UCSD-AML1 (cell line): ENCODE results near the gene FANCM.
A peak's percentile ranks its signal among the peaks of the same experiment; 100 is the strongest.

ENCODE experiments used
- DNase-seq: peaks from one replicate; lab custom pipeline; 2025; ENCODE audit not compliant: unreplicated experiment; lab: John Stamatoyannopoulos, UW

Gene FANCM, protein sequence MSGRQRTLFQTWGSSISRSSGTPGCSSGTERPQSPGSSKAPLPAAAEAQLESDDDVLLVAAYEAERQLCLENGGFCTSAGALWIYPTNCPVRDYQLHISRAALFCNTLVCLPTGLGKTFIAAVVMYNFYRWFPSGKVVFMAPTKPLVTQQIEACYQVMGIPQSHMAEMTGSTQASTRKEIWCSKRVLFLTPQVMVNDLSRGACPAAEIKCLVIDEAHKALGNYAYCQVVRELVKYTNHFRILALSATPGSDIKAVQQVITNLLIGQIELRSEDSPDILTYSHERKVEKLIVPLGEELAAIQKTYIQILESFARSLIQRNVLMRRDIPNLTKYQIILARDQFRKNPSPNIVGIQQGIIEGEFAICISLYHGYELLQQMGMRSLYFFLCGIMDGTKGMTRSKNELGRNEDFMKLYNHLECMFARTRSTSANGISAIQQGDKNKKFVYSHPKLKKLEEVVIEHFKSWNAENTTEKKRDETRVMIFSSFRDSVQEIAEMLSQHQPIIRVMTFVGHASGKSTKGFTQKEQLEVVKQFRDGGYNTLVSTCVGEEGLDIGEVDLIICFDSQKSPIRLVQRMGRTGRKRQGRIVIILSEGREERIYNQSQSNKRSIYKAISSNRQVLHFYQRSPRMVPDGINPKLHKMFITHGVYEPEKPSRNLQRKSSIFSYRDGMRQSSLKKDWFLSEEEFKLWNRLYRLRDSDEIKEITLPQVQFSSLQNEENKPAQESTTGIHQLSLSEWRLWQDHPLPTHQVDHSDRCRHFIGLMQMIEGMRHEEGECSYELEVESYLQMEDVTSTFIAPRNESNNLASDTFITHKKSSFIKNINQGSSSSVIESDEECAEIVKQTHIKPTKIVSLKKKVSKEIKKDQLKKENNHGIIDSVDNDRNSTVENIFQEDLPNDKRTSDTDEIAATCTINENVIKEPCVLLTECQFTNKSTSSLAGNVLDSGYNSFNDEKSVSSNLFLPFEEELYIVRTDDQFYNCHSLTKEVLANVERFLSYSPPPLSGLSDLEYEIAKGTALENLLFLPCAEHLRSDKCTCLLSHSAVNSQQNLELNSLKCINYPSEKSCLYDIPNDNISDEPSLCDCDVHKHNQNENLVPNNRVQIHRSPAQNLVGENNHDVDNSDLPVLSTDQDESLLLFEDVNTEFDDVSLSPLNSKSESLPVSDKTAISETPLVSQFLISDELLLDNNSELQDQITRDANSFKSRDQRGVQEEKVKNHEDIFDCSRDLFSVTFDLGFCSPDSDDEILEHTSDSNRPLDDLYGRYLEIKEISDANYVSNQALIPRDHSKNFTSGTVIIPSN (N-terminal part only)

DNA sequence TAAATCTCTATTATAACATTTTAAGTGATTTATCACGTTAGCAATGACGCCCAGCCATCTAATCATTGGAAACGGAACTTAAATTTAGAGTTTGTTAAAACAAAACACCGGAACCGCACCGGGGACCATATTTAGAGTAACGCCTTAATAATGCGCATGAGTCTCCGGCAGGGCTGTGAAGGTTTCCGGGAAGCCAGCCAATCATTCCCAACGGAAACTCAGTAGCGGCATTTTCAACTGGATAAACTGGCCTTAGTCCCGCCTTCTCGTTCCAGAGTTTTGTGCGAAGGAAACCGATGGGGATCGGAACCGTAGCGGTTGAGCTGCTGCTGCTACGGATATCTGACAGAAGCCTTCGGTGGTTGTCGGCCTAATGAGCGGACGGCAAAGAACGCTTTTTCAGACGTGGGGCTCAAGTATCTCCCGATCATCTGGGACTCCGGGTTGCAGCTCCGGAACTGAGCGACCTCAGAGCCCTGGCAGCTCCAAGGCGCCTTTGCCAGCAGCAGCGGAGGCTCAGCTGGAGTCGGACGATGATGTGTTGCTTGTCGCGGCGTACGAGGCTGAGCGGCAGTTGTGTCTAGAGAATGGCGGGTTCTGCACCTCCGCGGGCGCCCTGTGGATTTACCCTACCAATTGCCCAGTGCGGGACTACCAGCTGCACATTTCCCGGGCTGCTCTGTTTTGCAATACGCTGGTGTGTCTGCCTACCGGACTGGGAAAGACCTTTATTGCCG, at the start of gene FANCM:
Gene FANCM, plus strand, starts transcription at position 272 of the 737 bp plus-strand sequence. Its CDS starts 102 bp downstream, at position 374.
- DNase-seq, result peak; percentile 85

- no peak for DNase-seq
Measured at GRCh38 chr14:45089813-45090212, 45.9 kb upstream of the FANCM start.

DNA sequence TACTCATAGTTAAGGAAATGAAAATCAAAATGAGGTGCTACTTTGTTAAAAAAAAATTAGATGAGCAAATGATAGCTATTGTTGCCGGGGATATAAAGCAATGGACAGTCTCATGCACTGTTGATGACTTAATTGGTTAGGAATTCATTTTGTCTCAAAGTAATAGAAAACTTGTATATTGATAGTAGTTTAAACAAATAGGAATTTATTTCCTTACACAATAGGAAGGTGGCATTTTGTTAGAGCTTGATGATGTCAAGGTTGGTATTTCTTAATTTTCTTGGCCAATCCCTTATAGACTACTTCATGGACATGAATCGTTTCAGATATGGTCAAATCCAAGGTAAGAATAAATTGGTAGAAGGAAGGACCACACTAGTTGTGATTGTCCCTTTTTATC, 44.0 kb upstream of the FANCM start:
- DNase-seq, result no peak

GRCh38 chr14:45094275-45094674, 41.5 kb upstream of the FANCM start:
- no peak for DNase-seq

- DNase-seq, result no peak
Measured at GRCh38 chr14:45095143-45095542, 40.6 kb upstream of the FANCM start.

DNA sequence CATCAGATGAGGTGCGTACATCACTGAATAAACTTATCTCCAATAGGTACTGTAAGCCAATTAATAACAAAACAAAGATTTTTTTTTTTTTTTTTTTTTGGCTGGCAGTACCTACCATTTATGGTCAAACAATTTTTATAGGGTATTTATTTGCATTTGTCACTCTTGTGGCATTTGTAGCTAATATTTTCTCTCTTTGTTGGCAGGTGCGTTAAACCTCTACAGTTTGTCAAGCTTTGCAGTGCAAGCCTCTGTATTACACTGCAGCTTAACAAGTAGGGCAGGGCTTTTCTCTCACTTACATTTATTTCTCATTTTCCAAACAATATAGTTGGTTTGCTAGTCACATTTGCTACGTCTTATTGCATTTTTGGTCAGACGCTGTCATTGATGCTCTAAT, 39.5 kb upstream of the FANCM start:
- no peak for DNase-seq

DNA sequence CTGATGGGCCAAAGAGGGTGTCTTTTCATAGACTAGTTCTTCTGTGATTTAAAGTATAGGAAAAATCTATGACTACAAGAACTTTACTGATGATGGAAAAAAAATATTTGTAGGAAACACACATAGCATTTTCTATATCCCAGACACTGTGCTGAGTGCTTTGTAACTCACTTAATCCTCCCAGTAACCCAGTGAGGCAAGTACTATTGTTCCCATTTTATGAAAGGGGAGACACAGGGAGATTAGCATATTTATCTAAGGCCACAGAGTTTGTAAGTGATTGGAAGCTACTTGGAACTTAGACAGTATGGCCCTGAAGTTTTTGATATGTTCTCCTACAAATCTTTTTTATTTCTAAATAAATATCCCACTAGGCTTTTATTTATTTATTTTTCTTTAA, 31.9 kb upstream of the FANCM start:
- no peak for DNase-seq

DNA sequence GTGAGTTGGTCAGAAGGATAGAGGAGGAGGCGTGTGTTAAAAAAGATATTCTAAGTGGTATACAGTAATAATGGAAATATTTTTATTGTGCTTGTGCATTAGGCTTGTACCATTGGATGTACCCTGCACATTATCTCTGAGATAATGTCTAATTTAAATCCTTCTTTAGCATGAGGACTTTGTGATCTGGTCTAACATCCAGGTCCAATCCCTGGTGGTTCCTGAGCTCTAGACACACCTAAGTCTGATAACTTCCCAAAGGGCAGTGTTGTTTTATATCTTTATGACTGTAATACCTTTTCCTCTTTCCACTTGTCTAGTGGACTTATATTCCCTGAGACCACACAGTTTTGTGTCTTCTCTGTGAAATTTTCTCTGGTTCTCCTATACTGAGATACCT, 31.2 kb upstream of the FANCM start:
- DNase-seq, result no peak

GRCh38 chr14:45112896-45113781, 22.6 kb upstream of the FANCM start:
- DNase-seq, result no peak

GRCh38 chr14:45114327-45114726, 21.4 kb upstream of the FANCM start:
- DNase-seq, result no peak

DNA sequence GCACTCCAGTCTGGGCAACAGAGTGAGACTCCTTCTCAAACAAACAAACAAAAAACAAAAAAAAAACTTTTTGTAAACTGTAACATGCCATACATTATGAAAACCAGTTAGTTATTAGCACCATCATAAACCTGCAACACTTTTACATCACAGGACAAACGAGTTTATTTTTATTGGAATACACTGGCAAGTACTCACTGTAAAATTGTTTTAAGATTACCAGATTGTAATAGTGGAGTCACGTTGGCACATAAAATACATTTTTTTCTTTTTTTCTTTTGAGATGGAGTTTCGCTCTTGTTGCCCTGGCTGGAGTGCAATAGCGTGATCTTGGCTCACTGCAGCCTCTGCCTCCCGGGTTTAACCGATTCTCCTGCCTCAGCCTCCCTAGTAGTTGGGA, 17.1 kb upstream of the FANCM start:
- DNase-seq, result no peak

GRCh38 chr14:45120096-45120495, 15.6 kb upstream of the FANCM start:
- no peak for DNase-seq

- no peak for DNase-seq
Measured at GRCh38 chr14:45123271-45123670, 12.5 kb upstream of the FANCM start.

DNA sequence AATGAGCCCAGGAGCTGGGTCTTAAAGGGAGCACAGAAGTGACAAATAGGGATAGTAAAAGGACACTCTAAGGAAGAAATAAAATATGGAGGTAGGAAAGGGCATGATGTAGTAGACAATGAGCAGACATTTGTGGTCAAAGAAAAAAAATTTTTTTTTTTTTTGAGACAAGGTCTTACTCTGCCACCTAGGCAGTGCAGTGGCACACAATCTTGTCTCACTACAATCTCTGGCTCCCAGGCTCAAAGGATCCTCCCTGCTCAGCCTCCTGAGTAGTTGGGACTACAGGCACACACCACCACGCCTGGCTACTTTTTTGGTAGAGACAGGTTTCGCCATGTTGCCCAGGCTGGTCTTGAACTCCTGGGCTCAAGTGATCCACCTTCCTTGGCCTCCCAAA, 10.0 kb upstream of the FANCM start:
- peak; percentile 2 for DNase-seq

- no peak for DNase-seq
Measured at GRCh38 chr14:45128963-45129629, 6.6 kb upstream of the FANCM start.

DNA sequence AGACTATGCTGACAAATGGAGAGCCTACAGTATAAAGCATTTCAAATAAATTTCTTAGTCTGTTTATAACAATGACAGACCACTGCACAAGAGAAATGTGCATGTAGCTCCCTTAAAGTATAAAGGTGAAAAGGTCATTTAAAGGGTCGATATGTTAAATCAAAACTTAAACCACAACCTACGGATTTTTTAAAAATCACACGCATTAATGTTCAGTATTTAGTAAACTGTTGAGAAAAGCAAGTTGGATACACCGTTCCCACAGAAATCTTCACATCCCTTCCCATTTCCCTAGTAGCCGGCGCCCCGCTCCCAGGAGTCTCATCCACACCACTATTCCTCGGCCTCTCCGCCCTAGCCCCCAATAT, 2.1 kb upstream of the FANCM start:
- no peak for DNase-seq

DNA sequence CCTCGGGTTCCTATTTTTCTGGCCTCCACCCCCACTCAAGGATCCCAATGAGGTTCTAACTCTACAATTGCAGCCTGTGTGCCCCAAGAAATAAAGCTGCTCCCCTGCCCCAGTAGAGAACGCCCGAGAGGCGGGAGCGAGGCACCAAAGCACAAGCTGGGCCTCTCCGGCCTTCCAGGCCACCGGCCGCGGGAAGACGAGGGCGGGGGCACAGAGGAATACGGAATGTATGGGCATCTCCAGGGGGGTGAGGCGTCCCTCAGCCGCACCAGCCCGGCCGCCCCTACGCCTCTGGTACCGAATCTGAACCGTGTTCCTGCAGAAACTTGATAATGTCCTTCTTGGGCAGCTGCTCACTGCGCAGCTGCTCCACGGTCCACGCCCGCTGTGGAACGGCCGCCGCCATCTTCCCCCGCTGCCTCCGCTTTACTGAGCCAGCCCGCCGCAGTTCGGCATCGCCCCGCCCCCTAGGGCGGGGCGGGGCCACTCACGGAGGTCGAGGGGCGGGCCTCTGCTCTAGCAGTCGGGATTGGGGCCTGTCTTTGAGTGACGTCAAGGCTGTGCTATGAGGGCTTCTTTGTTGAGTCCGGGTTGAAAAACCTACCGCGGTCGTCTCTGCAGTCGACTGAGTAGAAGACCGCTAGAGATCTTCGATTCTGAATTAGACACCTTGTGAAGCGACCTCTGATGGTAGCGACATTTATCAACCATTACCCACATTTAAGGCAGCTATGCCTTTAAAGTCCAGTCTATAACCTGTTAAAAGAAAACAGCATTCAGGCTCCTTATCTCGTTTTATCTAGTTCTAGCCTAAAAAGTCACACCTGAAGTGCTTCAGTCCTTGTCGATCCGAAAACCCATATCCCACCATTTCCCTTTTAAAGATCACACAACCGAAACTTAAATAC, 1.4 kb upstream of the FANCM start, which contains the start of gene FKBP3:
Gene FKBP3, minus strand, starts transcription at position 431 of the 908 bp plus-strand sequence. Its CDS starts 25 bp downstream, at position 406.
- peak; percentile 96 for DNase-seq

DNA sequence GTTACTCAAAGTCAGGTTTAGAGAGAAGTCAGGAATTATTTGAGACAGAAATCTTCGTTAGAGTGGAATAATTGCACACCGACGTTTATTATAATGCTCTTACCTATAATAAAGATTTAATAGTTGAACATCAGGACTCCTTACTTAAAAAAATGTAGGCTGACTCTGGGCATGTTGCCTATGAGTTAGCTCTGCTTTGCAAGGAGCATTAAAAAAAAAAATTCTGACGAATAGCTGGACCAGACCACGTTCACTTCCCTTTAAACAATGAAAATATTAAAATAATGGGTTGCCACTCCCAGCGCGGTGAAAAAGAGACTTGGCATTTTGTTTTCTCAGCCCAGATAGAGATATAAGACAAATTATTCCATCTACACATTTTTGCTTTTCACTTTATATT, 574 bp upstream of the FANCM start:
- DNase-seq, result no peak
